Measurements from ENCODE around the gene TMPRSS13.
"Not testable (repeated sequence)": the region's sequence is repeated elsewhere in the genome, so short reads cannot be mapped to it uniquely, and the experiment has no call there.

TMPRSS13 gene

DNA sequence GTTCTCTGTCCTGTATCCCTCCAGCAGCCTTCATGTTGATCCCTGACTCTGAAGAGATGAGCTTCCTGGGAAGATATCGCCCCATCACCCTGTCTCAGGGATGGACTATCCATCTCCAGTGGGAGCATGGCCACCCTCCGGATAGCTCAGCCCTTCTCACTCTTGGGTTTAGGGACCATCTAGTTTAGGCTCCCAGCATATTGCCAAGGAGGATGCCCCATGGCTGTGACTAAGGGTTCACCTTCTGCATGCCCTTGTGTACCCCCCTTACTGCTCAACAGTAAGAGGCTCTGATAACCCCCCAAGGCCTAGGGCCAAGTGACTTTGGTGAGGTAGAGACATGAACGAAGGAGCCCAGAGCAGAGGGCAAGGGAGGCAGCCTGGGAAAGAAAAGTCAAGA, 1.3 kb downstream of the TMPRSS13 start:
- Mint-ChIP-seq H3K9me3 (no peaks in the 10 kb centered on the region), H3K27me3 (no peaks in the 10 kb centered on the region), H3K4me1 (peaks cover 42% of the 10 kb centered on the region), H3K4me3 (peak overlapping the region; percentile 1), H3K36me3 (no peaks in the 10 kb centered on the region), H3K27ac (no peak overlapping the region)
- ATAC-seq, result no peak

DNA sequence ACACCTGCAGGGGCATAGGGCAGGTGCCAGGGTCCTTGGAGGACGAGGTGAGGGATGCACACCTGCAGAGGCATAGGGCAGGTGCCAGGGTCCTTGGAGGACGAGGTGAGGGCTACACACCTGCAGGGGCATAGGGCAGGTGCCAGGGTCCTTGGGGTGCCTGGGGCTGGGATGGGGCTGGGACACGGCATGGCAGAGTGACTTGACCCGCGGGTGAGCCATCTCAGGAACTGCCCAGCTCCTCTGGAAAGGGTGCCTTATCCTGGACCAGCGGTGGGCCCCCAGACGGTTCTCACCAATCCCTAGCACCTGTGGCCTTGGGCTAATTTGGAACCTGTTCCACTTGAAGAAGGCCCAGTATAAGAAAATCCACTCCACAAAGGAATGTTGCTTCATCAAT, 3.0 kb downstream of the TMPRSS13 start:
- not testable (repeated sequence) for H3K27ac Mint-ChIP-seq, H3K9me3 Mint-ChIP-seq, H3K4me3 Mint-ChIP-seq, ATAC-seq, H3K27me3 Mint-ChIP-seq, H3K36me3 Mint-ChIP-seq
- peaks cover 25% of the 10 kb centered on the region for H3K4me1 Mint-ChIP-seq

DNA sequence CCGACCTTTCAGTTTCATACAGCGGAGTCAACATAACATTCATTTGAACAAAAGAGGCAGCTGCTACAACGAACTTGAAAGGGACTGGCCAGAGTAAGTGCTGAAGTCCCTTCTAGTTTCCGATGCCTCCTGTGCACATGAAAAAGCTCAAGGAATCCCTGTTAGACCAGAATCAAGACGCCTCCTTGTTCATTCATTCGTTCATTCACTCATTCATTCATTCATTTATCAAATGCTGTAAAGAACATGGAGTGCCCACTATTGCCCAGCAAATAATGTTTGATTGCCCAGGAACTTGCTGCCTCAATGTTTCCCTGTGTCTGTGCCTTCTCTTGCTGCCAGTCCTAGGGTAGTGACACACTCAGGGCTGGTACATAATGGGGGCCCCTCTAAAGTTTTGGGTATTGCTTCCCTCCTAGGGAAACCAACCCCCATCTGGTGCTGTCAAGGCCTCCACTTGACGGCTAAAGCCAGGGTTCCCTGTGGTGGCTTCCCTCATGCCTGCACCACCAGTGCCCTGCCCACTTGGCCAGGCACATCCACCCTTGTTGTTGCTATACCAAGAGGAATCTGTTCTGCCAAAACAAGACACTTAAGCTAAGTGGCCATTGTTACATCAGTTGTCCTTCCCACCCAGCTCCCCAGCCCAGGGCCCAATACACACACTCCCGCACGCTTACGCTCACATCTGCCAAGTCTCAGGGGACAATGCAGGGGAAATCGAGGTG, 3.8 kb downstream of the TMPRSS13 start:
- H3K4me1 Mint-ChIP-seq, result peaks cover 17% of the 10 kb centered on the region
- no peak overlapping the region for H3K27ac Mint-ChIP-seq
- no peak overlapping the region for H3K4me3 Mint-ChIP-seq

DNA sequence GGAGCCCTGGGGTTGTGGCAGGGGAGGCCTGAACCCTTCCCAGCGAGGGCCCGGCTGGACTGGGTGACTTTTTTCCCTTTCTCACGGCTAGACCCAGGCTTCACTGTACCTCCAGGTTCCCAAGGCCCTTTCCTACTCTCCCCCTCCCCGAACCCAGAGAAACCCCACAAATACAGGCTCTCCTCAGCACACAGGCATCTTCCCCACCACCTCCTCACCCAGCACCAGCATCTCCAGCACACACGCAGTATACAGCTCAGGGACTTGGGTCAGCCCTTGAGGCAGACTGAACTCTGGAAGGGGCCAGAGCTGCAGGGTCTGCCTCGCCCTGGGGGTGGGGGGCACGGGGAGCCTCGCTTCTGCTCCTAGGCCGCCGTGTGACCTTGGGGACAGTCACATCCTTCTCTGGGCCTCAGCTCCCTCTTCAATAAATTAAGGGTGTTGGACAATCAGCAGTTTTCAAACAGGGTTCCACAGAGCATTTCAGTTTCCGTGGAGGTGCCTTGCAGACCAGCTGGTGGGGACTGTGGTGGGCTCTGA, 4.5 kb downstream of the TMPRSS13 start:
- no peaks in the 10 kb centered on the region for H3K36me3 Mint-ChIP-seq
- H3K4me3 Mint-ChIP-seq, result no peak overlapping the region
- H3K4me1 Mint-ChIP-seq, result peaks cover 16% of the 10 kb centered on the region
- H3K27me3 Mint-ChIP-seq, result no peaks in the 10 kb centered on the region
- no peak overlapping the region for H3K27ac Mint-ChIP-seq
- ATAC-seq, result no peak
- no peaks in the 10 kb centered on the region for H3K9me3 Mint-ChIP-seq

More for the DNA sequence above, 3.8 kb downstream of the TMPRSS13 start:
- ATAC-seq, result no peak
- H3K9me3 Mint-ChIP-seq, result no peaks in the 10 kb centered on the region
- no peaks in the 10 kb centered on the region for H3K36me3 Mint-ChIP-seq
- no peaks in the 10 kb centered on the region for H3K27me3 Mint-ChIP-seq

DNA sequence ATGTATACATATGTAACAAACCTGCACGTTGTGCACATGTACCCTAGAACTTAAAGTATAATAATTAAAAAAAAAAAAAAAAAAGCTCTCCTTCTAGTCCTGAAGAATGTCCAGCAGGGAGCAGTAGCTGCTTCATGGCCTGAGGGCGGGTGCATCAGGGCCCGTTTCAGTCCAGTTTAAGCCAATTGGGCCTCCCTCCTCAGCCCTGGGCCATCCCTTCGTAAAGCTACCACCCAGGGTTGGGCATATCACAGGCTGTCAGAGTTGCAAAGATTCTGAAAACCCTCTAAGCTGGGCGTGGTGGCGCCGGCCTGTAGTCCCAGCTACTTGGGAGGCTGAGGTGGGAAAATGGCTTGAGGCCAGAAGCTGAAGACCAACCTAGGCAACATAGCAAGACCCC, 5.4 kb downstream of the TMPRSS13 start:
- Mint-ChIP-seq H3K4me3 (no peak overlapping the region), H3K9me3 (no peaks in the 10 kb centered on the region), H3K4me1 (peaks cover 18% of the 10 kb centered on the region), H3K27ac (no peak overlapping the region), H3K36me3 (no peaks in the 10 kb centered on the region), H3K27me3 (no peaks in the 10 kb centered on the region)
- ATAC-seq, result no peak

DNA sequence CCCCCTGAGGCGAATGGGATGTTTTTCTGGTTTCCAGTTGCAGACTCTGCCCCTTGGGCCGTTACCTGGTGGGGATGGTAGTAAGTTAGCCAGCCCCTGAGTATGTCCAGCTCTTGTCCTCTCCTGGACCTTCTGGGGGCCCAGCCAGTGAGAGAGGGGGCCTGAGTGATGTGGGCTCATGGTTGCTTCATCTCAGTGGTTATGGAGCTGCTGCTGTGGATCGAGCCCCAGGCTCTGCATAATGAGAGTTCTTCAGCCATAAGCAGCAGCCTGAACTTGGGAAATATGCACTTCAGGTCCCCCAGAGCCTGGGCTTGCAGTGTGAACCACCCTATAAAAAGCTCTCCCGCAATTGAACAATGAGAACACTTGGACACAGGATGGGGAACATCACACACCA, 5.9 kb downstream of the TMPRSS13 start:
- Mint-ChIP-seq H3K4me3 (no peak overlapping the region), H3K27ac (no peak overlapping the region), H3K36me3 (no peaks in the 10 kb centered on the region), H3K9me3 (no peaks in the 10 kb centered on the region), H3K27me3 (no peaks in the 10 kb centered on the region), H3K4me1 (peaks cover 13% of the 10 kb centered on the region)
- ATAC-seq, result no peak

DNA sequence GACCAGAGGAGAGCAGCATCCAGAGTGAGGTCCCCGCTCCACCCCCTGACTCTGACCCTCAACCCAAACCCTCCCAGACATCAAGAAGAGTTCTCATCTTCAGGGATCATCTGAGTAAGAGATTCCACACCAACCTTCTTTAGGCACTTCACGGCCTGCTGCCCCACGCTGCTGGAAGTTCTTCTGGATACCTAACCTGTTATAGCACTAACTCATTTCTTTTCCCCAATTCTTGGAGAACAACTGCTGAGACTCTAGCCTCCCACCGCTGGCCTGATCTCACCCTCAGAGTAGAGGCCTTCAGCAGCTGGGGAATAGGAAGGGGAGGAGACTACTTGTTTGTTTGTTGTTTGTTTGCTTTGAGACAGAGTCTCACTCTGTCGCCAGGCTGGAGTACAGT, 7.3 kb downstream of the TMPRSS13 start:
- Mint-ChIP-seq H3K36me3 (no peaks in the 10 kb centered on the region), H3K4me1 (peaks cover 11% of the 10 kb centered on the region), H3K4me3 (no peak overlapping the region), H3K9me3 (no peaks in the 10 kb centered on the region), H3K27ac (no peak overlapping the region), H3K27me3 (no peaks in the 10 kb centered on the region)
- ATAC-seq, result no peak

DNA sequence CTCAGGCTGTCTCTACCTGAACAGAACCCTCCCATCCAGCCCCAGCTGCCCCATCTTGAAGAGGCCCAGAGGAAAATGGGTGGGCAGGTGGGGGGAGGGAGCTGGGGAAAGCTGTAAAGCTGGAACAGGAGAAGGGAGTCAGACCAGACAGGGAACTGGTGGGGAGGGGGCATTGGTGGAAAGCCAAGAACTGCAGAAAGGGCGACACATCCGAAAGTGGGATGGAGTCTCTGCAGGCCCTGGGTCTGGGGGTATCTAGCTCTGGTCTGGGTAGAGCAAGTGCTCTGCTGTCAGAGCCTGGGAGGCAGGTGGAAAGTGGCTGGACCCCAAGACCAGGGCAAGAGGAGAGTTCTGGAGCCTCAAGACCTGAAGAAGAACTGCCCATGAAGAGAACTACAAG, 7.7 kb downstream of the TMPRSS13 start:
- ATAC-seq, result no peak
- H3K36me3 Mint-ChIP-seq, result no peaks in the 10 kb centered on the region

DNA sequence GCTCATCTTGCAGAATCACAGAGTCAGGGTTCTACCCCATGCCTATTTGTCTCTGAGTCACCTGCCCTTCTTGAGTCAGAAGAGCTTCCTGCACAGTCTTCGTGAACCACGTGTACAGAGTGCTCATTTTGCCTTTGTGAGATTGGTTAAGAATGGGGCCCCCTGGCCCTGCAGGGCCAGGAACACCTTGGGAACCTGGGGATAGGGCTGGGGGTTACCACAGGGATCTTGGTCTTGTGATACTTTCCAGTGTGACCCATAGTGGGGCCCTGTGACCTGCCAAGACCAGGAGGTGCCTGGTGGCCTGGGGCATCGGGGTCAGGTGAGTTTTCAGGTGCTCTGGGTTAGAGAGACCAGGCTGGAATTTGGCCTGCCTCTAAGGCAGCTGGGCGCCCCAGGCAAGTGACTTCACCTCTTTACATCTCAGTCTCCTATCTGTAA, 9.4 kb downstream of the TMPRSS13 start:
- Mint-ChIP-seq H3K9me3 (no peaks in the 10 kb centered on the region), H3K27ac (peak overlapping the region; percentile 83), H3K36me3 (no peaks in the 10 kb centered on the region), H3K4me3 (no peak overlapping the region), H3K27me3 (no peaks in the 10 kb centered on the region), H3K4me1 (peaks cover 11% of the 10 kb centered on the region)
- ATAC-seq, result peak; percentile 84

More for the DNA sequence above, 7.7 kb downstream of the TMPRSS13 start:
- Mint-ChIP-seq H3K4me1 (peaks cover 11% of the 10 kb centered on the region), H3K4me3 (no peak overlapping the region), H3K27me3 (no peaks in the 10 kb centered on the region), H3K27ac (no peak overlapping the region), H3K9me3 (no peaks in the 10 kb centered on the region)

DNA sequence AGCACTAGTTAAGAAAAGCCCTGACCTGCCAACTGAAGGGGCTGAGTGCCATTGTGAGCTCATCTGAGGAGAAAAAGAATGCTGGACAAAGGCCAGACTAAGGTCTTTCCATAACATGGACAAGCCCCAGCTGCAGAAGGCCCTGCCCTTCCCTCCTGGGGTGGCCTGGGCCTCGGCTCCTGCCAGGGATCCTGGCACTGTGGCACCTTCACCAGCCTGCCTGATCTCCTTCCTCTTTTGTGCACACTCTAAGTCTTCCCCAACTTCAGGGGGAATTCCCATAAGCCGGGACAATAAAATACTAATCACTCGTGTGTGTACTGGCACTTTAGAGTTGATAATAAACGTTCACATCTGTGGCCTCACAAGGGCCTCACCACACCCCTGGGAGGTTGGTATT, 9.9 kb downstream of the TMPRSS13 start:
- Mint-ChIP-seq H3K36me3 (no peaks in the 10 kb centered on the region), H3K4me1 (peaks cover 11% of the 10 kb centered on the region), H3K9me3 (no peaks in the 10 kb centered on the region), H3K4me3 (no peak overlapping the region), H3K27ac (peak overlapping the region; percentile 83), H3K27me3 (no peaks in the 10 kb centered on the region)
- peak; percentile 84 for ATAC-seq

DNA sequence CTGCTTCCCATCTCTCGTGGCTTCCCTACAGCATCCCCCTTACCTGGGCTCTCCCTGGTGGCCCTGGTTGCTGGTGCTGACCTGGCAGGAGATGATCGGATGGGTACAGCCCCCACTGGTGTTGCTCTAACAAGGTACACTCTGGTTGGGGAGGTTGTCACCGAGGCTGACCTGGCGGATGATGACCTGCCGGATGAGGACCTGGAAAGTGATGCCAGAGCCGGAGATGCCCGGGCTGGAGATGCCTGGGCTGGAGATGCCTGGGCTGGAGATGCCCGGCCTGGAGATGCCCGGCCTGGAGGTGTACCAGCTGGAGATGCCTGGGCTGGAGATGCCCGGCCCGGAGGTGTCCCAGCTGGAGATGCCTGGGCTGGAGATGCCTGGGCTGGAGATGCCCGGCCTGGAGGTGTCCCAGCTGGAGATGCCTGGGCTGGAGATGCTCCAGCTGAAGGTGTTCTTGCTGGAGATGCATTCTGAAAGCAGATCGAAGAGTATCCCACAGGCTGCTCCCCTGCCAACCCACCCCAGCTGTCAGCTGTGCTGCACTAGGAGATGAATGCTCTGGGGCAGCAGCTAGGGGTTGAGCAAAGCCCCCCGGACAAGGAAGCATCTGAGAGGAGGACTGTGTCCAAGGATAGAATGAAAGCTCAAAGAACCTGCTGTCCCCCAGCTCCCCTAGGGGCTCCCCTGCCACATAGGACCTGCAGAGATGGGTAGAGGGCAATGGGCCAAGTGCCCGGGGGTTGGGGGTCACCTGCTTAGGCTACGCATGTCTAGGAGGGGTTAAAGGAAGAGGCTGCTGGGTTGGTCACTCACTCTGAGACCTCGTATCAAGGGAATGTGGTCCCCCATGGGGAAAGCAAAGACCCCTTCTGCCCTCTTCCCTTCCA, 10.6 kb downstream of the TMPRSS13 start:
- no peaks in the 10 kb centered on the region for H3K27me3 Mint-ChIP-seq
- peak overlapping the region; percentile 83 for H3K27ac Mint-ChIP-seq
- no peaks in the 10 kb centered on the region for H3K9me3 Mint-ChIP-seq
- no peaks in the 10 kb centered on the region for H3K36me3 Mint-ChIP-seq
- H3K4me3 Mint-ChIP-seq, result no peak overlapping the region
- peaks cover 11% of the 10 kb centered on the region for H3K4me1 Mint-ChIP-seq
- ATAC-seq, result no peak

DNA sequence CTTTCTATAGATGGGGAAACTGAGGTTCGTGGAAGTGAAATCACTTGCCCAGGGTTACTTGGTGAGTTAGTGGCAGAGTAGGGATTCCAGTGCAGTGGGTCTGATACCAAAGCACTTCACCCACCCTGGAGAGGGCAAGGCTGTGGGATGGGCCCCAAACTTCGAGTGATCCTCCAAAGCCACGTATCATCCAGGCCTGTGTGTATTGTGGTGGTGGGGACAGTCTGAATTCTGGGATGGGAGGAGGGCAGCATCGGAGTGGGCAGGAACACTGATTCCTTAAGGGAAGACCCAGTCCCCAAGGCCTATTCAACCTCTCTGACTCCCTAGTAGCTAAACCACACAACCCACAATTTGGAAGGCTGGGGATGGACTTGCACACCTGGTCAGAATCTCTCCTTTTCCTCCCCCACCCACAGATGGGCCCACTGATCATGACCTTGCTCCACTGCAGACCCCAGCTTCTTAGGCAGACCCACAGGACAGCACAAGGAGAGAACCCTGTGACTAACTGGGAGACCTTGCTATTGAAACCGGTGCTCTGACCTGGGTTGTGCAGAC, 11.5 kb downstream of the TMPRSS13 start:
- H3K9me3 Mint-ChIP-seq, result no peaks in the 10 kb centered on the region
- H3K4me3 Mint-ChIP-seq, result no peak overlapping the region
- H3K27me3 Mint-ChIP-seq, result no peaks in the 10 kb centered on the region
- no peak overlapping the region for H3K27ac Mint-ChIP-seq
- peaks cover 11% of the 10 kb centered on the region for H3K4me1 Mint-ChIP-seq
- H3K36me3 Mint-ChIP-seq, result no peaks in the 10 kb centered on the region
- no peak for ATAC-seq

DNA sequence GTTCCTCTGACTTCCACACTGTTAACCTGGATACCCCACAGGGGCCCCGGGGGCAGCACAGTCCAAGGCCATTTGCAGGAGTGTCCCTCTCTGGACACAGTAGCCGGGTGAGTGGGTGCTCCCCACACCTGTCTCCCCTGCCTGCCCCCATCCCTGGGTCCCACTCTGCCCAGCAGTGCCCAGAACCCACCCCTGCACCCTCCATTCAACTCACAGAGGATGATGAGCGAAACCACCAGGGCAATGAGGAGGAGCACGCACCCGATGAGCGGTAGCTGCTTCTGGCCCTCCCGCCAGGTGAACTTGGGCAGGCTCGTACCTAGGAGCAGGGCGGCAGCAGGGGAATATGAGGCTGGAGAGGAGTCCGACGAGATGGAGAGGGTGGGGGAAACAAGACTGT, 12.2 kb downstream of the TMPRSS13 start:
- H3K36me3 Mint-ChIP-seq, result no peaks in the 10 kb centered on the region
- H3K27me3 Mint-ChIP-seq, result no peaks in the 10 kb centered on the region
- peaks cover 11% of the 10 kb centered on the region for H3K4me1 Mint-ChIP-seq
- no peak overlapping the region for H3K4me3 Mint-ChIP-seq
- no peaks in the 10 kb centered on the region for H3K9me3 Mint-ChIP-seq
- ATAC-seq, result no peak
- no peak overlapping the region for H3K27ac Mint-ChIP-seq

DNA sequence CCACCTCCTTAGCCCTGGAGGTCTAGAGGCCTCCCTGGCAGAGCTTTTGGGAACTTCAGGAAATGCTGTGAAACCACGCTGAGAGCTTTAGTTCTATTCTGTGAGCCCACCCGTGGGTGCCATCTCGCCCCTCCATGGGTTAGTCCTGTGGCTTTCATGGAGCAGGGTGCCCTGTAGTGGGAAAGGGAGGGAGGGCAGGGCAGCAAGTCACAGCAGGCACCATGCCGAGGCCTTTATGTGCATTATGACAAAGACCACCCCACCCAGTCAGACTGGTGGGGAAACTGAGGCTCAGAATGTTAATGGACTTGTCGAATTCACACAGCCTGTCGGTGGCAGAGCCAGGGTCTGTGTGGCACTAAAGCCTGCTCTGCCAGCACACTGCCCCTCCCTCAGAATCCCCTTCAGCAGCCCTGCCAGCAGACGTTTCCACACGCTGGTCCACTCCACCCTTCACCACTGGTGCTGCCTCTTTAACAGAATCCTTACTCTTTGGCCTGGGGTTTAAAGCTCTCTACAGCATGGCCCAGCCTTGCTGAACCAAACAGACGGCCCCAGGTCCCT, 13.4 kb downstream of the TMPRSS13 start:
- Mint-ChIP-seq H3K4me1 (peaks cover 11% of the 10 kb centered on the region), H3K27me3 (no peaks in the 10 kb centered on the region), H3K36me3 (peaks cover 8% of the 10 kb centered on the region), H3K27ac (no peak overlapping the region), H3K4me3 (no peak overlapping the region), H3K9me3 (no peaks in the 10 kb centered on the region)
- ATAC-seq, result no peak

DNA sequence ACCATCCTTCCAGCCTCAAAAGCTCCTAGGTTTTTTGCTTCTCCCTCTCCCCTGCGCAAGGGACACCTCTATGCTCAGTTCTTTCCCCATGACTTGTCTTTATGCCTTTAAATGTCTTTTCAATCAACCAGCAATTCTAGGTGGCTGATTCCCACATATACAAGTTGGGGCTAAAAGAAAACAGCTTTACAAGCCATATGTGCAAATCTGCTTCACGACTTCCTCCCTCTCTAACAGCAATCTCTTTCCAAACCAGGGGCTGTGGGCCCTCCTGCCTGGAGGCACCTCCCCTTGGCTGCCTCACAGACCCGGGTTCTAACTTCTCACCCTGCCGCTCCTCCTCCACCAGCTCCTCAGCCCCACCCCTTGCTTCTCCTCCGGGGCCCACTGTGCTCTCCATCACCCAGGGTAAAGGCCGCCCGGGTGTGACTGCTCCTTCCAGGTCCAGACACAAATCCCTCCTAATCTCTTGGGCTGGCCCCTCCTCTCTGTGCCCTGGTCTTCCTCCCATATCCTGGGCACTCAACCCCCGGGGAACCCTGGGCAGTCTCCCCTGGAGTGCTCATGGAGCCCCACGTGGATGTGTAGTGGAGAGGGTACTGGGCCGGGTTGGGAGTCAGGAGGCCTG, 14.1 kb downstream of the TMPRSS13 start:
- H3K4me3 Mint-ChIP-seq, result no peak overlapping the region
- peaks cover 11% of the 10 kb centered on the region for H3K4me1 Mint-ChIP-seq
- ATAC-seq, result no peak
- no peak overlapping the region for H3K27ac Mint-ChIP-seq
- peaks cover 9% of the 10 kb centered on the region for H3K36me3 Mint-ChIP-seq
- no peaks in the 10 kb centered on the region for H3K9me3 Mint-ChIP-seq
- H3K27me3 Mint-ChIP-seq, result no peaks in the 10 kb centered on the region

Data from stimulated activated memory B cell treated with anti-CD40 and anti-IgM and Interleukin-4, amounts not matched to agents 10 μg/mL and 1 μg/mL and 100 μg/mL, for 72 hours (primary cell).